Suppressor macrophage (primary cell): ENCODE measurements around the gene PPP1R7.
A peak's percentile ranks its signal among the peaks of the same experiment; 100 is the strongest.

ENCODE experiments used
- DNase-seq, 4 experiments: peaks; one replicate each; pipeline ENCODE4 v3.0.0-alpha.2; 2020 to 2022

Gene PPP1R7

GRCh38 chr2:241215421-241215820 lies 65.2 kb downstream of the PPP1R7 start:
- no peak for DNase-seq

GRCh38 chr2:241216211-241216761 lies 66.0 kb downstream of the PPP1R7 start:
- no peak for DNase-seq

- DNase-seq: peak; percentile 49 to 75 (median 58)
Observed at GRCh38 chr2:241217320-241218031, 67.2 kb downstream of the PPP1R7 start.

GRCh38 chr2:241218131-241219029 lies 68.1 kb downstream of the PPP1R7 start:
- DNase-seq: peak; percentile 48 to 80 (median 68)

GRCh38 chr2:241219030-241219382 lies 68.7 kb downstream of the PPP1R7 start:
- DNase-seq: no peak

- DNase-seq: no peak
Observed at GRCh38 chr2:241219856-241220356, 69.6 kb downstream of the PPP1R7 start.

- DNase-seq: peak; percentile 15 to 59 (median 22)
Observed at GRCh38 chr2:241223211-241224017, 73.1 kb downstream of the PPP1R7 start.

GRCh38 chr2:241224018-241224850 lies 74.0 kb downstream of the PPP1R7 start:
- no peak for DNase-seq

GRCh38 chr2:241224851-241225438 lies 74.7 kb downstream of the PPP1R7 start:
- no peak for DNase-seq

GRCh38 chr2:241225545-241225944 lies 75.3 kb downstream of the PPP1R7 start:
- no peak for DNase-seq

- DNase-seq: no peak
Observed at GRCh38 chr2:241225983-241226382, 75.7 kb downstream of the PPP1R7 start.

- DNase-seq: no peak
Observed at GRCh38 chr2:241226723-241227572, 76.7 kb downstream of the PPP1R7 start.

- no peak for DNase-seq
Observed at GRCh38 chr2:241227594-241227993, 77.3 kb downstream of the PPP1R7 start.

- DNase-seq: no peak
Observed at GRCh38 chr2:241228081-241228859, 78.0 kb downstream of the PPP1R7 start.

- no peak for DNase-seq
Observed at GRCh38 chr2:241228860-241229516, 78.7 kb downstream of the PPP1R7 start.

GRCh38 chr2:241229563-241230401 lies 79.5 kb downstream of the PPP1R7 start:
- no peak for DNase-seq

GRCh38 chr2:241230435-241230834 lies 80.2 kb downstream of the PPP1R7 start:
- no peak for DNase-seq
